Measurements from ENCODE around the gene EVI5.

DNA sequence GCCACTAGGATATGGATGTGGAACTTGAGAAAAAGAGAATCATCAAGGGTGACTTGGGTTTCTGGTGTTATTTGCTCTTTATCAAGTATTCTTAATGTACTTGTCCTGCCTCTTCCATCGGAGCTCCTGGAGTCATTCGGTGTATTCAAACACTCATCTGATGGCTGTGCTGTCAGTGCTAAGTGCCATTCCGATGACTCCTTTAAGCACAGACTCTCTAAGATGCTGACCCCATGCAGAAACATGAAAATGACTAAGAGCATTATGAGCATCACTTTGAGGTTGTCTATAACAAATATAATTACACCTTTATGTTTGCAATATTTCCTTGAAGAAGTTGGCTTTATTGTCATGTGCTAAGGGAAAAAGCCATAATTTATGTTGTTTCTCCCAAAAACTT is 35.6 kb upstream of the EVI5 start:
- TF ChIP-seq, protein P1, sequence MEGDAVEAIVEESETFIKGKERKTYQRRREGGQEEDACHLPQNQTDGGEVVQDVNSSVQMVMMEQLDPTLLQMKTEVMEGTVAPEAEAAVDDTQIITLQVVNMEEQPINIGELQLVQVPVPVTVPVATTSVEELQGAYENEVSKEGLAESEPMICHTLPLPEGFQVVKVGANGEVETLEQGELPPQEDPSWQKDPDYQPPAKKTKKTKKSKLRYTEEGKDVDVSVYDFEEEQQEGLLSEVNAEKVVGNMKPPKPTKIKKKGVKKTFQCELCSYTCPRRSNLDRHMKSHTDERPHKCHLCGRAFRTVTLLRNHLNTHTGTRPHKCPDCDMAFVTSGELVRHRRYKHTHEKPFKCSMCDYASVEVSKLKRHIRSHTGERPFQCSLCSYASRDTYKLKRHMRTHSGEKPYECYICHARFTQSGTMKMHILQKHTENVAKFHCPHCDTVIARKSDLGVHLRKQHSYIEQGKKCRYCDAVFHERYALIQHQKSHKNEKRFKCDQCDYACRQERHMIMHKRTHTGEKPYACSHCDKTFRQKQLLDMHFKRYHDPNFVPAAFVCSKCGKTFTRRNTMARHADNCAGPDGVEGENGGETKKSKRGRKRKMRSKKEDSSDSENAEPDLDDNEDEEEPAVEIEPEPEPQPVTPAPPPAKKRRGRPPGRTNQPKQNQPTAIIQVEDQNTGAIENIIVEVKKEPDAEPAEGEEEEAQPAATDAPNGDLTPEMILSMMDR (IDR thresholded peaks at IDR 0.05): no peak
- TF ChIP-seq POLR2A (IDR thresholded peaks at IDR 0.05) (no peak), POLR2AphosphoS5 (IDR thresholded peaks at IDR 0.05) (no peak)

Data from sigmoid colon (tissue), 4 donors.